Choroid plexus epithelial cell (primary cell): ENCODE results near the gene AGMO.
A peak's percentile ranks its signal among the peaks of the same experiment; 100 is the strongest.

ENCODE experiments used
- DNase-seq: peaks from one replicate; pipeline ENCODE4 v3.0.0-alpha.2; 2010; ENCODE audit warnings: low read depth
- H3K4me3 ChIP-seq: 2 replicates; pipeline ENCODE4 v1.5.1; 2011; ENCODE audit warnings: low read depth, mild to moderate bottlenecking, control low read depth, low read length, moderate library complexity
- TF ChIP-seq, protein P1 (sequence below): conservative IDR thresholded peaks from 2 replicates; pipeline ENCODE4 v1.5.1; 2011; ENCODE audit warnings: low read depth, mild to moderate bottlenecking, control low read depth, inconsistent platforms, low read length, moderate library complexity

The AGMO gene

GRCh38 chr7:15561835-15562234 lies at the start of gene AGMO:
Gene AGMO, minus strand, starts transcription at chr7:15562015.
- no peak within 1 kb of the TSS for H3K4me3 ChIP-seq
- peak; percentile 47 for DNase-seq
- TF ChIP-seq, protein P1, sequence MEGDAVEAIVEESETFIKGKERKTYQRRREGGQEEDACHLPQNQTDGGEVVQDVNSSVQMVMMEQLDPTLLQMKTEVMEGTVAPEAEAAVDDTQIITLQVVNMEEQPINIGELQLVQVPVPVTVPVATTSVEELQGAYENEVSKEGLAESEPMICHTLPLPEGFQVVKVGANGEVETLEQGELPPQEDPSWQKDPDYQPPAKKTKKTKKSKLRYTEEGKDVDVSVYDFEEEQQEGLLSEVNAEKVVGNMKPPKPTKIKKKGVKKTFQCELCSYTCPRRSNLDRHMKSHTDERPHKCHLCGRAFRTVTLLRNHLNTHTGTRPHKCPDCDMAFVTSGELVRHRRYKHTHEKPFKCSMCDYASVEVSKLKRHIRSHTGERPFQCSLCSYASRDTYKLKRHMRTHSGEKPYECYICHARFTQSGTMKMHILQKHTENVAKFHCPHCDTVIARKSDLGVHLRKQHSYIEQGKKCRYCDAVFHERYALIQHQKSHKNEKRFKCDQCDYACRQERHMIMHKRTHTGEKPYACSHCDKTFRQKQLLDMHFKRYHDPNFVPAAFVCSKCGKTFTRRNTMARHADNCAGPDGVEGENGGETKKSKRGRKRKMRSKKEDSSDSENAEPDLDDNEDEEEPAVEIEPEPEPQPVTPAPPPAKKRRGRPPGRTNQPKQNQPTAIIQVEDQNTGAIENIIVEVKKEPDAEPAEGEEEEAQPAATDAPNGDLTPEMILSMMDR, result no peak

GRCh38 chr7:15610503-15610902 lies 48.7 kb upstream of the AGMO start:
- H3K4me3 ChIP-seq, result no peak overlapping the region
- TF ChIP-seq, protein P1, result no peak
- DNase-seq, result no peak

GRCh38 chr7:15609287-15609686 lies 47.5 kb upstream of the AGMO start:
- DNase-seq, result peak; percentile 11
- H3K4me3 ChIP-seq, result no peak overlapping the region
- TF ChIP-seq, protein P1, result no peak

- DNase-seq, result no peak
- TF ChIP-seq, protein P1, result no peak
- H3K4me3 ChIP-seq, result no peak overlapping the region
These were observed 45.9 kb upstream of the AGMO start for GRCh38 chr7:15607529-15608210.

DNA sequence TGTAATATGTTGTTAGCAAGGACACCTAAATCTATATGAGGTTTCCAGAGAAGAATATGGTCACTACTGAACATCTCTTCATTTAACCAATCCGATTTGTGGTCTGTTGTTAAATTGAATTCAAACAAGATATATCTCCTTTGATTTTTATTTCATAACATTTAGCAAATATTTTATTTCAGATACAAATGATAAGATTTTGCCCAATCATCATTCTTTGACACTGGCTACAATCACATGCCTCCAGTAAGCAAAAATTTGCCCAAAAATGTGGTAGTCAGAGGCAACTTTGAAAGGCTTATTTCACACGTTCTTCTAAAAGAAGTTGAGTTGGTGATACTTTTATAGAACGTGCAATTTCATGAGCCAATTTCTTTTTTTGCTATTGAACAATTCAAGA lies 44.7 kb upstream of the AGMO start:
- TF ChIP-seq, protein P1, result no peak
- no peak overlapping the region for H3K4me3 ChIP-seq

DNA sequence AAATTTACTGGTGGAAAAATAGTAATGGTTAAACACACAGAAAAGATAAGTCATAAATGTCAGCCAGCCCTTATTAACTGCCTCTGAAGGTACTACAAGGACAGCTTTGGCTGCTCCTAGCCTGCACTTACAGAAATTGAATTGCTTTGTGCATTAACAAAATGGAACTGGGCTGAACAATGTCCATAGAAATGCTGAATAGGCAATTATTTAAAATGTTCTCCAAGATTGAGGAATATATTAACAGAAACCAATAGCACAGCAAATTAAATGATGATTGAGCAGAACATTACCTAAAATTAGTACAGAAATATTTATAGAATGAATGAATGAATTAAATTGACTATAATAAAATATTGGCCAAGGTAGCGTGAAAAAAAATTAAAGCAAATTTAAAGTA lies 42.4 kb upstream of the AGMO start:
- DNase-seq, result no peak
- TF ChIP-seq, protein P1, result no peak
- no peak overlapping the region for H3K4me3 ChIP-seq

More for the DNA sequence above, 44.7 kb upstream of the AGMO start:
- DNase-seq, result no peak

GRCh38 chr7:15603124-15603523 lies 41.3 kb upstream of the AGMO start:
- H3K4me3 ChIP-seq, result no peak overlapping the region
- no peak for DNase-seq
- TF ChIP-seq, protein P1, result no peak
